Chondrocyte (in vitro differentiated cells): ENCODE measurements around the gene KRTAP12-3. TPM values are rescaled to one million over a fixed set of nuclear protein-coding genes. Genes with fewer than 3 reads are reported as not detected.

Source experiments
- DNase-seq: peaks from one replicate; pipeline ENCODE4 v3.0.0; 2021; ENCODE audit warnings: mixed read lengths, low spot score
- H3K27ac Mint-ChIP-seq: one replicate; pipeline ENCODE4 v1.8.0; 2021; ENCODE audit warnings: mild to moderate bottlenecking, moderate library complexity, mixed read lengths; ENCODE audit not compliant: unreplicated experiment
- H3K27me3 Mint-ChIP-seq: 2 replicates; pipeline ENCODE4 v1.8.0; 2021; ENCODE audit warnings: low read depth, mixed read lengths
- H3K36me3 Mint-ChIP-seq: 2 replicates; pipeline ENCODE4 v1.8.0; 2021; ENCODE audit warnings: low read depth, mixed read lengths
- H3K4me1 Mint-ChIP-seq: 2 replicates; pipeline ENCODE4 v1.8.0; 2021; ENCODE audit warnings: low read depth, mild to moderate bottlenecking, mixed read lengths
- H3K4me3 Mint-ChIP-seq: one replicate; pipeline ENCODE4 v1.8.0; 2021; ENCODE audit warnings: mild to moderate bottlenecking, moderate library complexity, mixed read lengths; ENCODE audit not compliant: unreplicated experiment
- H3K9me3 Mint-ChIP-seq: 2 replicates; pipeline ENCODE4 v1.8.0; 2021; ENCODE audit warnings: low read depth, mixed read lengths
- total RNA-seq: library from RNA; stranded (reverse); gene quantifications from 3 replicates; pipeline ENCODE4 v1.2.1, GENCODE V29; 2021
- TF ChIP-seq, protein P1 (sequence below): fragments of 200-600 bp; sonication (generic); IDR thresholded peaks from 2 replicates; pipeline ENCODE4 v1.5.0; 2021; ENCODE audit warnings: antibody characterized with exemption, mild to moderate bottlenecking, moderate library complexity

Gene KRTAP12-3
- total RNA-seq, 1 donor from 2014 or later: not detected

DNA sequence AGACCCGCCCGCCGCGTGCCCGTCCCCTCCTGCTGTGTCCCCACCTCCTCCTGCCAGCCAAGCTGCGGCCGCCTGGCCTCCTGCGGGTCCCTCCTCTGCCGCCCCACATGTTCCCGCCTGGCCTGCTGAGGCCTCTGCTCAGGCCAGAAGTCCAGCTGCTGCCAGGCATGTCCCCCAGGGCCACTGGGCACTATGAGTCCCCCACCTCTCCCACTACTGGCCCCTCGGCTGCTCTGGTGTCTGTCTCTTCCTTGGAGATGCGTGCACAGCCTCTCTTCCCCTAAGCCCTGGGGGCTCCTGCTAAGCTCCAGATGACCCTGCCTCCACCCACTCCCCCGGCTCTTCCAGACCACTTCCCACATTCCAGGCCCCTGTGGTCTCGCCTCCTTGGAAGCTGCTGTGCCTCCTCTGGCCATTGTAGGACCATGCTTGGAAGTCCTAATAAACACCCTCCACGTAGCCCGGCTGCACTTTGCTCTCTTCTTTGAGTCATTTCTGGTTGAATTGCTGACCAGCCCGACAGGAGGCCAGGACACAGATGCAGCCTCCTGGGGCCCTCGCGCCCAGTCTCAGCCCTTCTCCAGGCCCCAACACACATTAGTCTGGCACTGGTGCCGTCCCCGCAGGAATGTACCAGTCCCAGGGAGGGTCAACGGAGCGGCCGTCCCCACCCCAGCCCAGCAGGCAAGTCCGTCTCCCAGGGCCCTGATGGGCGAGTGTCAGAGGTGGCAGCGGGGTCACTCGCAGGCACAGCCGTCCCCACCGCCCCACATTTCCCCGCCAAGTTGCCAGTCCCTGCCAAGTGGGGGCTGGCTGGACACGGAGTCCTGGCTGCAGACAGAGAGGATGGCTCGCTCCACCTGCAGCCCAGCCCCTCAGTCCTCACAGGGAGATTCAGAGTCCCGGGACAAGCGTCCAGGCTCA is 40.3 kb downstream of the KRTAP12-3 start:
- TF ChIP-seq, protein P1, sequence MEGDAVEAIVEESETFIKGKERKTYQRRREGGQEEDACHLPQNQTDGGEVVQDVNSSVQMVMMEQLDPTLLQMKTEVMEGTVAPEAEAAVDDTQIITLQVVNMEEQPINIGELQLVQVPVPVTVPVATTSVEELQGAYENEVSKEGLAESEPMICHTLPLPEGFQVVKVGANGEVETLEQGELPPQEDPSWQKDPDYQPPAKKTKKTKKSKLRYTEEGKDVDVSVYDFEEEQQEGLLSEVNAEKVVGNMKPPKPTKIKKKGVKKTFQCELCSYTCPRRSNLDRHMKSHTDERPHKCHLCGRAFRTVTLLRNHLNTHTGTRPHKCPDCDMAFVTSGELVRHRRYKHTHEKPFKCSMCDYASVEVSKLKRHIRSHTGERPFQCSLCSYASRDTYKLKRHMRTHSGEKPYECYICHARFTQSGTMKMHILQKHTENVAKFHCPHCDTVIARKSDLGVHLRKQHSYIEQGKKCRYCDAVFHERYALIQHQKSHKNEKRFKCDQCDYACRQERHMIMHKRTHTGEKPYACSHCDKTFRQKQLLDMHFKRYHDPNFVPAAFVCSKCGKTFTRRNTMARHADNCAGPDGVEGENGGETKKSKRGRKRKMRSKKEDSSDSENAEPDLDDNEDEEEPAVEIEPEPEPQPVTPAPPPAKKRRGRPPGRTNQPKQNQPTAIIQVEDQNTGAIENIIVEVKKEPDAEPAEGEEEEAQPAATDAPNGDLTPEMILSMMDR: no peak
- peaks cover 17% of the 10 kb centered on the region for H3K4me1 Mint-ChIP-seq
- H3K27ac Mint-ChIP-seq: no peak overlapping the region
- H3K9me3 Mint-ChIP-seq: peaks cover 12% of the 10 kb centered on the region
- H3K36me3 Mint-ChIP-seq: peaks cover 2% of the 10 kb centered on the region
- H3K27me3 Mint-ChIP-seq: peaks cover 64% of the 10 kb centered on the region
- no peak overlapping the region for H3K4me3 Mint-ChIP-seq
- peak; percentile 91 for DNase-seq

DNA sequence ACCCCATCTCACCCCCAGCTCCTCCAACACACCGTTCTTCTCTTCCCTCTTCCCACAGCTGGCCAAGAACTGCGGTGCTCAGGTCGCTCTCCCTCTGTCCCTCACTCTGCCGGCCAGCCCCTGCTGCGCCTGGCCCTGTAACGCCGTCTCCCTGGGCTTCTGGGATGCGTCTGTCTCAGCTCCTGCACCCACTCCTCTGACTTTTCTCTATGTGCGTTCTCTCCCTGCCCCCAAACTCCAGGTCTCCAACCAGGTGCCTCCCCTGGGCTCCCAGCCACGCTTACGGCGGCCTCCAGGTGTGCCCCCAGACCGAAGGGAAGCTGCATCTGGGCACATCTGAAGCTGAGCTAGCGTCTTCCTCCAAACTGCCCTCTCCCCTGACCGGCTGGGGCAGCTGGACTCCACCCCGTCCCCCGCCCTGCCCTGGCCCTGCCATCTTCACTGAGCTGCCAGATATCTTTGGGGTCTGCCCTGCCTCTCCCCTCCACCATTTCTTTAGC is 41.8 kb downstream of the KRTAP12-3 start:
- no peak for DNase-seq
- Mint-ChIP-seq H3K4me1 (peaks cover 17% of the 10 kb centered on the region), H3K4me3 (no peak overlapping the region), H3K27me3 (peaks cover 70% of the 10 kb centered on the region), H3K36me3 (no peaks in the 10 kb centered on the region), H3K9me3 (no peaks in the 10 kb centered on the region), H3K27ac (no peak overlapping the region)
- TF ChIP-seq, protein P1: no peak

DNA sequence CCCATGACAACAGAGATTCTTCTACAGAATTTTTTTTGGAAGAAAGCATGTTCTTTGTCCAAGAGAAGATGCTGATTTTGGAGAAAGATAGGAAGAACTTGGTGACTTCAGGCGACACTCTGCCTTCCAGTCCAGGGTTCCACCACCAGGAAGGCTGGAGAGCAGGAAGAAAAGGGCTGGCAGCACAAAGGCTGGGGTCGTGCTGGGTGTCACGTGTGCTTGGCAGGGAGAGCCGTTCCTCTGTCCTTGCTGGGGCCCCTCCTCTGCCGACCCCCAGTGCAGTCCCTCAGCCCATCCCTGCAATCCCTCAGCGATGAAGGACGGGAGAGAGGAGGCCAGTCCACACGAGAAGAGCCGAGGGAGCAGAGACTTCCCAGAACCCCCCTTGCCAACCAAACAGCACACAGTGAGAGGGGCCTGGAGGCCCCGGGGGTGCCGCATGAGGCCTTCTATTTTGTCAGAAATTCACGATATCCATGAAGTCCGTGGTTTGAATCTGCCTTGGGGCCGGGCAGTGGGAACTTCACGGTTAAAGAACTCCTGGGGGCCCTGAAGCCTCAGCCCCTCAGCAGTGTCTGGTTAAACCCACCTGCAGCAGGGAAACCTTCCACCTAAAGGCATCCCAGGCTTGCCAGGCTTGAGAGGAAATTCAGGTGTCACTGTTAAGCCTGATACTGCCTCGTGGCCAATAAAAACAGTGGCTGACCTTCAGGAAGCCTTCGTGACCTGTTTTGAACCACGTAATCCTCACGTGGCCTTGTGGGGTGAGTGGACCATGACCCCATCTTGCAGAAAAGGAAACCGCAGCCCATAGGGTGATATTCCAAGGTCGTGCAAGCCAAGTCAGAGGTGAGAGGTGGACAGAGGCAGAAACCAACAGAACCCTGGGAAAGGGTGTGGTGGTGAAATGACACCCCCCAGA is 42.6 kb downstream of the KRTAP12-3 start:
- Mint-ChIP-seq H3K4me3 (no peak overlapping the region), H3K4me1 (peaks cover 17% of the 10 kb centered on the region), H3K9me3 (no peaks in the 10 kb centered on the region), H3K27me3 (peaks cover 76% of the 10 kb centered on the region), H3K27ac (no peak overlapping the region), H3K36me3 (no peaks in the 10 kb centered on the region)
- TF ChIP-seq, protein P1: no peak
- no peak for DNase-seq

DNA sequence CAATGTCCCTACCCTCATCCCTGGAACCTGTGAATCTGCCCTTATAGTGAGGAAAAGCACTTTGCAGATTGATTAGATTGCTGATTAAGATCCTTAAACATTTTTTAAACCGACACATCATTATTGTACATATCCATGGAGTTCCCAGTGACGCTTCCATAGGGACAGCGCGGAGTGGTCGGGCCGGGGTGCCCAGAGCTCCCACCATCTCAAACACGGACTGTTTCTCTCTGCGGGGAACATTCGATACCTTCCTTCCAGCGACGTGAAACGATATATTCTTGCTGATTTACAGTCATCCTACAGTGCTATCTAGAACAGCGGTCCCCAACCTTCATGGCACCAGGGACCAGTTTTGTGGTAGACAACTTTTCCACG is 43.3 kb downstream of the KRTAP12-3 start:
- peaks cover 17% of the 10 kb centered on the region for H3K4me1 Mint-ChIP-seq
- no peak overlapping the region for H3K27ac Mint-ChIP-seq
- DNase-seq: no peak
- peaks cover 74% of the 10 kb centered on the region for H3K27me3 Mint-ChIP-seq
- TF ChIP-seq, protein P1: no peak
- H3K4me3 Mint-ChIP-seq: no peak overlapping the region
- H3K9me3 Mint-ChIP-seq: peaks cover 3% of the 10 kb centered on the region
- H3K36me3 Mint-ChIP-seq: peaks cover 1% of the 10 kb centered on the region

DNA sequence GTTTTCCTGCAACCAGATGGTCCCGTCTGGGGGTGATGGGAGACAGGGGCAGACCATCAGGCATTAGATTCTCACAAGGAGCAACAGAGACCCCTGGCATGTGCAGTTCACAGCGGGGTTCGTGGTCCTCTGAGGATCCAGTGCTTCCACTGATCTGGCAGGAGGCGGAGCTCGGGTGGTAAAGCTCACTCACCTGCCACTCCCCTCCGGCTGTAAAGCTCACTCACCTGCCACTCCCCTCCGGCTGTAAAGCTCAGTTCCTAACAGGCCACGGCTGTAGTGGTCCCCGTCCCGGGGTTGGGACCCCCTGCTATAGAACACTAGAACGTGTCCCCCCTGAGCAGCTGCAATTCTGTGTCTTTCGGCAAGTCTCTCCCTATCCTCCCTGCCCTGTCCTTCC is 43.8 kb downstream of the KRTAP12-3 start:
- H3K36me3 Mint-ChIP-seq: peaks cover 1% of the 10 kb centered on the region
- no peak overlapping the region for H3K4me3 Mint-ChIP-seq
- TF ChIP-seq, protein P1: no peak
- H3K4me1 Mint-ChIP-seq: peaks cover 17% of the 10 kb centered on the region
- no peak for DNase-seq
- H3K9me3 Mint-ChIP-seq: peaks cover 3% of the 10 kb centered on the region
- H3K27ac Mint-ChIP-seq: no peak overlapping the region
- H3K27me3 Mint-ChIP-seq: peaks cover 77% of the 10 kb centered on the region
